ENCODE measurements around the gene NPAT. TPM values are rescaled to one million over a fixed set of nuclear protein-coding genes. Genes with fewer than 3 reads are reported as not detected.

The NPAT gene
- total and polyA plus RNA-seq, 2 of the 4 experiments (the other 2 are of a cell fraction) = 3.1 to 10.6 TPM

GRCh38 chr11:108111126-108111525 is 111.3 kb downstream of the NPAT start:
- ChIA-PET POLR2A (ENCODE audit: unreplicated experiment) (no interaction called here), CTCF (interaction anchor here (0.6 kb wide), 2 partner anchors 8 to 774 kb away, joined by 3 read pairs; no protein-coding TSS in a partner anchor)
- Histone ChIP-seq H4K91ac (ENCODE audit: insufficient read depth, low read depth, low read length) (no peak overlapping the region), H2BK20ac (ENCODE audit: low read depth, low read length) (no peak overlapping the region), H3K27me3 (ENCODE audit: control insufficient read depth, insufficient read depth, low read length) (no peaks in the 10 kb centered on the region), H3K4ac (ENCODE audit: low read depth, low read length) (no peak overlapping the region), H3K9me3 (ENCODE audit: control insufficient read depth, insufficient read depth, low read length) (no peaks in the 10 kb centered on the region), H2BK5ac (ENCODE audit: low read depth, low read length, poor library complexity, severe bottlenecking) (no peak overlapping the region), H3K27ac (ENCODE audit: insufficient read depth, low read length) (no peak overlapping the region), H3K4me3 (ENCODE audit: insufficient read depth, low read depth, low read length) (no peak overlapping the region), H4K5ac (ENCODE audit: low read depth, low read length) (no peak overlapping the region), H3K79me1 (ENCODE audit: low read depth in 1 of 2, low read length in 2 of 2) (no peaks in the 10 kb centered on the region), H2AFZ (replicated peaks; ENCODE audit: low read length, poor library complexity) (no peak overlapping the region), H3K56ac (ENCODE audit: extremely low read depth, insufficient read depth, low read length) (no peak overlapping the region), H3K4me2 (ENCODE audit: low read depth, low read length) (no peak overlapping the region), H2AK5ac (ENCODE audit: low read depth, low read length) (no peak overlapping the region), H3K36me3 (ENCODE audit: control insufficient read depth, insufficient read depth, low read length) (no peaks in the 10 kb centered on the region), H3K4me1 (ENCODE audit: control insufficient read depth, insufficient read depth, low read length) (peaks cover 7% of the 10 kb centered on the region), H4K20me1 (ENCODE audit: insufficient read depth, low read length) (no peaks in the 10 kb centered on the region), H4K8ac (ENCODE audit: low read depth in 2 of 2, low read length in 2 of 2) (no peak overlapping the region), H2BK15ac (ENCODE audit: low read depth, low read length) (no peak overlapping the region), H3K18ac (ENCODE audit: low read depth, low read length) (no peak overlapping the region), H3K14ac (replicated peaks; ENCODE audit: low read depth, low read length) (no peak overlapping the region), H3K23ac (ENCODE audit: low read depth, low read length) (no peak overlapping the region), H2BK120ac (ENCODE audit: low read depth, low read length) (no peak overlapping the region), H3K9me1 (ENCODE audit: insufficient read depth, low read length) (peaks cover 8% of the 10 kb centered on the region; the same call in 1 of the 2 replicates), H2AK9ac (replicated peaks; ENCODE audit: low read depth, low read length, poor library complexity) (no peak overlapping the region), H3K9ac (ENCODE audit: low read depth, low read length) (no peak overlapping the region)
- BruUV-seq (replicated peaks) = no TSS peak
- no CpG with 5 or more reads among the region's 4 CpGs for WGBS, 2 experiments (ENCODE audit: extremely low coverage in 2 of 2, insufficient read length in 1 of 2)
- dilution Hi-C loops (cut with HindIII; ENCODE audit: low sequenced_read_pairs, unreplicated experiment) (no loop called here), in situ Hi-C loops (cut with MboI; ENCODE audit: low sequenced_read_pairs) (no loop called here), intact Hi-C loops (cut with micrococcal nuclease) (loop anchor here (5.0 kb wide), 1 partner anchor 99 kb away; no protein-coding TSS in a partner anchor)
- ATAC-seq (ENCODE audit: low read depth) = no peak
- no peak for DNase-seq
- TF ChIP-seq NFE2L2 (IDR thresholded peaks at IDR 0.05; ENCODE audit: low read depth, low read length) (no peak), ELK1 (IDR thresholded peaks at IDR 0.05; ENCODE audit: borderline replicate concordance, low read depth, low read length) (no peak), CHD1 (IDR thresholded peaks at IDR 0.05; ENCODE audit: low read depth, low read length) (no peak), RAD21 (IDR thresholded peaks at IDR 0.05; ENCODE audit: low read length) (no peak), USF2 (IDR thresholded peaks at IDR 0.05; ENCODE audit: low read depth, low read length) (no peak), MAZ (IDR thresholded peaks at IDR 0.05; ENCODE audit: borderline replicate concordance, low read depth, low read length) (no peak), POLR2A (IDR thresholded peaks at IDR 0.05; ENCODE audit: low read depth, low read length) (no peak), BHLHE40 (IDR thresholded peaks at IDR 0.05; ENCODE audit: low read depth, low read length) (no peak), FOS (IDR thresholded peaks at IDR 0.05; ENCODE audit: low read depth, low read length) (no peak), RFX5 (IDR thresholded peaks at IDR 0.05; ENCODE audit: low read depth, low read length) (no peak)
